HL-60 (cell line): ENCODE data around the gene MICU1.
A peak's percentile ranks its signal among the peaks of the same experiment; 100 is the strongest.

ENCODE experiments used
- DNase-seq, 2 experiments: peaks; one replicate each; pipeline ENCODE4 v3.0.0-alpha.2; 2010 to 2020; ENCODE audit warnings: low read depth in 1 of 2, low spot score in 1 of 2
- H3K27ac ChIP-seq: fragments of 250-450 bp; sonication (Bioruptor Pico); replicated peaks from 2 replicates; pipeline ENCODE4 v1.5.1; 2020; ENCODE audit warnings: mild to moderate bottlenecking, moderate library complexity
- H3K27me3 ChIP-seq: fragments of 250-450 bp; sonication (Bioruptor Pico); 2 replicates; pipeline ENCODE4 v1.5.1; 2021; ENCODE audit warnings: mild to moderate bottlenecking, moderate library complexity; ENCODE audit not compliant: insufficient read depth, poor library complexity, severe bottlenecking
- H3K4me3 ChIP-seq: replicated peaks from 2 replicates; pipeline ENCODE4 v1.5.1; 2011; ENCODE audit warnings: mild to moderate bottlenecking, control low read depth, low read length; ENCODE audit not compliant: insufficient read depth
- CTCF ChIP-seq: IDR thresholded peaks from one replicate; pipeline ENCODE4 v1.5.1; 2011; ENCODE audit warnings: low read length, control low read depth, inconsistent platforms; ENCODE audit not compliant: insufficient read depth
- GABPA ChIP-seq: IDR thresholded peaks from 2 replicates; pipeline ENCODE4 v1.6.1; 2012; ENCODE audit warnings: low read depth
- POLR2AphosphoS5 ChIP-seq: IDR thresholded peaks from 2 replicates; pipeline ENCODE4 v1.6.1; 2012; ENCODE audit warnings: low read depth
- REST ChIP-seq: IDR thresholded peaks from 2 replicates; pipeline ENCODE4 v1.6.1; 2012; ENCODE audit warnings: low read depth; ENCODE audit not compliant: insufficient replicate concordance
- SPI1 ChIP-seq: IDR thresholded peaks from 2 replicates; pipeline ENCODE4 v1.6.1; 2012; ENCODE audit warnings: low read depth, mild to moderate bottlenecking, borderline replicate concordance

MICU1 gene

GRCh38 chr10:72523932-72524396, 101.9 kb downstream of the MICU1 start:
- no peaks in the 10 kb centered on the region for H3K27me3 ChIP-seq
- no peak overlapping the region for H3K4me3 ChIP-seq
- peak overlapping the region; percentile 6; the same call in 1 of the 2 replicates for H3K27ac ChIP-seq
- no peak for DNase-seq
- no peak for TF ChIP-seq CTCF
- no peak for TF ChIP-seq SPI1
- no peak for TF ChIP-seq REST
- TF ChIP-seq POLR2AphosphoS5: no peak
- TF ChIP-seq GABPA: no peak

GRCh38 chr10:72523062-72523461, 102.8 kb downstream of the MICU1 start:
- Histone ChIP-seq H3K27ac (no peak overlapping the region), H3K4me3 (no peak overlapping the region), H3K27me3 (no peaks in the 10 kb centered on the region)
- TF ChIP-seq SPI1 (no peak), GABPA (no peak), POLR2AphosphoS5 (no peak), REST (no peak), CTCF (no peak)
- DNase-seq: no peak

- DNase-seq: no peak
- Histone ChIP-seq H3K27me3 (no peaks in the 10 kb centered on the region), H3K27ac (no peak overlapping the region), H3K4me3 (no peak overlapping the region)
- TF ChIP-seq POLR2AphosphoS5 (no peak), GABPA (no peak), SPI1 (no peak), CTCF (no peak), REST (no peak)
These were observed 108.6 kb downstream of the MICU1 start for GRCh38 chr10:72517244-72517643.
